Measurements from ENCODE around the gene TMPRSS13.

DNA sequence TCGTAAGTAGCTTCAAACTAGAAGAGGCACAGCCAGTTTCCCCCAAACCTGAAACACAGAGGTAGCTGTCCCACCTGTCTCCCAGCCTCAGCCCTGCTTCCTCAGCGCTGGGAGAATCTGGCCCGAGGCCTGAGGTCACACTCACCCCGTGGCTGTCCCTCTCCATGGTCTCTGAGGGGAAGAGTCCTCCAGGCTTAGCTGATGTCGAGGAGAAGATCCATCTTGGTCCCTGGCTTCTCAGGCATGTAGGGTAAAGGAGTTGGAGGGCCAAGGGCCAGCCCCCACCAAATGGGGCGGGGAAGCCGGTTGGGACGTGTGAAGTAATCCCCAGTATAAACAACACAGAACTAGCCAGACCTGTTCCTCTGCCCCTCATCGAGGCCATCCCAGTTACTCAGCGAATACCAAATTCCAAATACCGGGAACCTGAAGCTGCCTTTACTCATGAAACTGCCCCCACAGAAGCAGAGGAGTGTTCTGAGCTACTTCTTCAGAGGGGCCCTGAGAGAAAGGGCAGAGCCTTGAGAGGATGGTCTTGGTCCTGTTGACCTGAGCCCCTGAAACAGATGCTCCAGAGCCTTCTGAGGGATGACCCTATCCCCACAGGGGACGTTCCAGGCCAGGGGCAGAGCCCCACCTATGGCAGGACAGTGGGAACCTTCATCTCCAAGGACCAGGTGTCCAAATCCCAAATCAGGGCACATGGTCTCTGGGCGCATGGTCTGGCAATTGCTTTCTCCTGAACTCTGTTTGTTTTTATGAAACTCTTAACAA is at the start of gene TMPRSS13:
- TF ChIP-seq CREB1 (IDR thresholded peaks at IDR 0.05) (no peak), CREB1 (CRISPR knock-in tag; IDR thresholded peaks at IDR 0.05) (no peak), KDM1A (CRISPR knock-in tag; IDR thresholded peaks at IDR 0.05) (no peak), EZH2 (conservative IDR thresholded peaks at IDR 0.05; ENCODE audit: low read depth, low read length) (no peak), EHMT2 (IDR thresholded peaks at IDR 0.05; ENCODE audit: borderline replicate concordance, low read depth, low read length) (no peak), USF2 (IDR thresholded peaks at IDR 0.05; ENCODE audit: low read depth, low read length) (no peak), USF2 (CRISPR knock-in tag; IDR thresholded peaks at IDR 0.05; ENCODE audit: borderline replicate concordance) (no peak)

Data from HepG2 (cell line).